GM12878 (cell line): ENCODE results near the gene ISLR2. TPM values are rescaled to one million over a fixed set of nuclear protein-coding genes. Genes with fewer than 3 reads are reported as not detected.

Experiments used
- ATAC-seq: fragments of 200-7000 bp; cut with Tn5 transposase; 3 replicates; pipeline ENCODE4 v1.9.1; 2020; ENCODE audit warnings: mild to moderate bottlenecking, moderate library complexity
- BruUV-seq: library from RNA; stranded (reverse); fragments of 400-500 nt; replicated peaks from 2 replicates; lab custom pipeline; 2021; lab: Mats Ljungman, UMichigan
- CTCF ChIA-PET: fragments of 300-600 bp; sonication (Branson Sonifier 250); formaldehyde crosslinking; extraction: SDS; loops from one replicate; lab custom pipeline; 2021; ENCODE audit warnings: inconsistent platforms; lab: Yijun Ruan, JAX
- POLR2A ChIA-PET: fragments of 350-600 bp; formaldehyde crosslinking; extraction: SDS; loops from one replicate; lab custom pipeline; 2021; ENCODE audit warnings: inconsistent platforms; lab: Charles Lee
- RAD21 ChIA-PET: fragments of 300-600 bp; sonication (Branson Sonifier 250); formaldehyde crosslinking; loops from one replicate; lab custom pipeline; 2023; ENCODE audit warnings: antibody characterized with exemption; ENCODE audit not compliant: unreplicated experiment; lab: Charles Lee
- SMC1A ChIA-PET: fragments of 300-600 bp; sonication (Branson Sonifier 250); formaldehyde crosslinking; loops from one replicate; lab custom pipeline; 2023; ENCODE audit not compliant: unreplicated experiment, uncharacterized antibody; lab: Charles Lee
- DNase-seq: peaks from one replicate; pipeline ENCODE4 v3.0.0-alpha.2; 2011; ENCODE audit warnings: low read depth, low spot score
- FAIRE-seq: peaks from 3 replicates; lab custom pipeline; 2011; peaks lifted over from hg19 to GRCh38; lab: Jason Lieb, UNC
- H2AFZ ChIP-seq: 2 replicates; pipeline ENCODE4 v1.6.0; 2011; ENCODE audit warnings: low read depth, low read length, control low read depth; ENCODE audit not compliant: control insufficient read depth
- H3K27ac ChIP-seq: 2 replicates; pipeline ENCODE4 v1.5.1; 2011; ENCODE audit warnings: control low read depth; ENCODE audit not compliant: control insufficient read depth, insufficient read depth
- H3K27me3 ChIP-seq, 2 experiments: replicated peaks in 1 of 2; 2 replicates each; pipeline versions ENCODE4 v1.6.0 to v1.6.1; 2011; ENCODE audit warnings: low read length in 1 of 2; ENCODE audit not compliant: control insufficient read depth in 2 of 2, insufficient read depth in 2 of 2
- H3K36me3 ChIP-seq, 2 experiments: 2 replicates each; pipeline ENCODE4 v1.5.1; 2011; ENCODE audit warnings: low read length in 1 of 2; ENCODE audit not compliant: control insufficient read depth in 2 of 2, insufficient read depth in 2 of 2
- H3K4me1 ChIP-seq: 2 replicates; pipeline ENCODE4 v1.6.1; 2011; ENCODE audit warnings: mild to moderate bottlenecking, low read length, moderate library complexity, mixed read lengths; ENCODE audit not compliant: control insufficient read depth, insufficient read depth
- H3K4me2 ChIP-seq: 2 replicates; pipeline ENCODE4 v1.6.0; 2011; ENCODE audit warnings: control low read depth; ENCODE audit not compliant: control insufficient read depth, insufficient read depth
- H3K4me3 ChIP-seq: fragments of 200-600 bp; sonication (generic); 2 replicates; pipeline ENCODE4 v1.5.1; 2016
- H3K79me2 ChIP-seq: 2 replicates; pipeline ENCODE4 v1.6.0; 2011; ENCODE audit warnings: low read length; ENCODE audit not compliant: control insufficient read depth, insufficient read depth
- H3K9ac ChIP-seq: 2 replicates; pipeline ENCODE4 v1.8.0; 2011; ENCODE audit warnings: low read length, control low read depth, mixed read lengths; ENCODE audit not compliant: control insufficient read depth, insufficient read depth
- H3K9me3 ChIP-seq: replicated peaks from 3 replicates; pipeline ENCODE4 v1.5.1; 2011; ENCODE audit warnings: mild to moderate bottlenecking, low read length; ENCODE audit not compliant: control insufficient read depth, insufficient read depth
- H4K20me1 ChIP-seq: 2 replicates; pipeline ENCODE4 v1.6.0; 2011; ENCODE audit not compliant: control insufficient read depth, insufficient read depth
- CREM ChIP-seq: IDR thresholded peaks from 2 replicates; pipeline ENCODE4 v1.6.1; 2014; ENCODE audit warnings: antibody characterized with exemption, low read depth
- IKZF2 ChIP-seq, 2 experiments: fragments of 450-650 bp; IDR thresholded peaks; 2 replicates each; pipeline ENCODE4 v1.6.1; 2017; ENCODE audit warnings: mild to moderate bottlenecking in 2 of 2, moderate library complexity in 2 of 2
- MTA3 ChIP-seq: IDR thresholded peaks from 2 replicates; pipeline ENCODE4 v1.6.1; 2012; ENCODE audit warnings: low read length, inconsistent platforms, borderline replicate concordance
- NFYA ChIP-seq: IDR thresholded peaks from 2 replicates; pipeline ENCODE4 v1.6.1; 2011; ENCODE audit warnings: low read depth, mild to moderate bottlenecking, low read length, improper control_type of control experiment, borderline replicate concordance
- SMC3 ChIP-seq: IDR thresholded peaks from 2 replicates; pipeline ENCODE4 v1.6.1; 2011; ENCODE audit warnings: low read length, improper control_type of control experiment, borderline replicate concordance
- WGBS: methylation state at CpG from one replicate; pipeline ENCODE4 v1.1.6; 2016; ENCODE audit warnings: low lambda C conversion rate; ENCODE audit not compliant: insufficient replicate concordance, insufficient coverage; ENCODE audit errors: missing lambda C conversion rate; 5-methylcytosine and 5-hydroxymethylcytosine counted together
- in situ Hi-C: fragments of 300-500 bp; cut with MboI; formaldehyde crosslinking; loops from 9 replicates; pipeline ENCODE4 v1.14.3; 2018; ENCODE audit warnings: mixed read lengths
- intact Hi-C: fragments of 100-400 bp; cut with micrococcal nuclease; formaldehyde crosslinking; loops from one replicate; pipeline ENCODE4 v1.14.2; 2022; ENCODE audit not compliant: unreplicated experiment
- polyA plus RNA-seq, 11 experiments: library from polyadenylated mRNA; depleted of rRNA in 4 of 11; unstranded in 6 of 11; stranded (reverse) in 5 of 11; fragments of >200 nt; fragmentation: Nextera tagmentation in 4 of 11; fragmentation: Illumina TruSeq in 1 of 11; extraction: Ambion mirVana in 4 of 11; extraction: Trizol in 1 of 11; gene quantifications; 1 replicate in 1 of 11; 2 replicates in 10 of 11; pipeline versions ENCODE4 v1.2.1 to v1.2.3, GENCODE V29; 2011 to 2016; ENCODE audit warnings: inconsistent platforms in 2 of 11, missing spikeins in 2 of 11, low read depth in 1 of 11
- total RNA-seq, 4 experiments: library from RNA; depleted of rRNA in 3 of 4; stranded (reverse); fragments of >200 nt in 3 of 4; fragmentation: Illumina TruSeq in 1 of 4; extraction: Trizol in 1 of 4; gene quantifications; 2 replicates each; pipeline versions ENCODE4 v1.2.1 to v1.2.3, GENCODE V29; 2013 to 2021
- TF ChIP-seq, protein P1 (sequence below), 3 experiments: IDR thresholded peaks in 2 of 3; conservative IDR thresholded peaks in 1 of 3; 2 replicates each; pipeline ENCODE4 v1.5.1; 2011; ENCODE audit warnings: low read depth in 3 of 3, low read length in 3 of 3, mild to moderate bottlenecking in 3 of 3, control low read depth in 2 of 3, moderate library complexity in 2 of 3, inconsistent platforms in 1 of 3, mixed read lengths in 1 of 3; ENCODE audit not compliant: control insufficient read depth in 2 of 3, insufficient read depth in 1 of 3; ENCODE audit errors: extremely low read depth in 1 of 3

ISLR2 gene
- total and polyA plus RNA-seq, 10 of the 15 experiments (the other 5 are each of a cell fraction or from before 2014, with no cell fraction given) = 0.04 to 0.21 (median 0.07) TPM; not detected in 4

GRCh38 chr15:74182131-74182530 lies 51.7 kb downstream of the ISLR2 start:
- in situ Hi-C loops = no loop called here
- Histone ChIP-seq H3K9me3 (no peaks in the 10 kb centered on the region), H3K9ac (no peak overlapping the region), H3K79me2 (no peaks in the 10 kb centered on the region), H2AFZ (no peak overlapping the region), H4K20me1 (no peaks in the 10 kb centered on the region), H3K4me1 (peaks cover 18% of the 10 kb centered on the region), H3K4me3 (no peak overlapping the region), H3K4me2 (no peak overlapping the region), H3K36me3 (no peaks in the 10 kb centered on the region), H3K27ac (no peak overlapping the region), H3K27me3 (no peaks in the 10 kb centered on the region)
- no peak for FAIRE-seq
- whole genome bisulfite sequencing = 29% methylated on average over 8 of the region's 8 CpGs
- POLR2A ChIA-PET = interaction anchor here (0.7 kb wide), 1 partner anchor 9 kb away, joined by 3 read pairs; no protein-coding TSS in a partner anchor
- DNase-seq = no peak
- no TSS peak for BruUV-seq
- RAD21 ChIA-PET = no interaction called here
- intact Hi-C loops = no loop called here
- CTCF ChIA-PET = no interaction called here
- TF ChIP-seq SMC3 = no peak
- TF ChIP-seq IKZF2 (IDR thresholded peaks at IDR 0.05) = no peak
- TF ChIP-seq, protein P1, sequence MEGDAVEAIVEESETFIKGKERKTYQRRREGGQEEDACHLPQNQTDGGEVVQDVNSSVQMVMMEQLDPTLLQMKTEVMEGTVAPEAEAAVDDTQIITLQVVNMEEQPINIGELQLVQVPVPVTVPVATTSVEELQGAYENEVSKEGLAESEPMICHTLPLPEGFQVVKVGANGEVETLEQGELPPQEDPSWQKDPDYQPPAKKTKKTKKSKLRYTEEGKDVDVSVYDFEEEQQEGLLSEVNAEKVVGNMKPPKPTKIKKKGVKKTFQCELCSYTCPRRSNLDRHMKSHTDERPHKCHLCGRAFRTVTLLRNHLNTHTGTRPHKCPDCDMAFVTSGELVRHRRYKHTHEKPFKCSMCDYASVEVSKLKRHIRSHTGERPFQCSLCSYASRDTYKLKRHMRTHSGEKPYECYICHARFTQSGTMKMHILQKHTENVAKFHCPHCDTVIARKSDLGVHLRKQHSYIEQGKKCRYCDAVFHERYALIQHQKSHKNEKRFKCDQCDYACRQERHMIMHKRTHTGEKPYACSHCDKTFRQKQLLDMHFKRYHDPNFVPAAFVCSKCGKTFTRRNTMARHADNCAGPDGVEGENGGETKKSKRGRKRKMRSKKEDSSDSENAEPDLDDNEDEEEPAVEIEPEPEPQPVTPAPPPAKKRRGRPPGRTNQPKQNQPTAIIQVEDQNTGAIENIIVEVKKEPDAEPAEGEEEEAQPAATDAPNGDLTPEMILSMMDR (IDR thresholded peaks at IDR 0.05 in 2 of 3, conservative IDR thresholded peaks at IDR 0.05 in 1 of 3; ENCODE audit: control insufficient read depth in 2 of 3, extremely low read depth in 1 of 3, insufficient read depth in 1 of 3, low read depth in 3 of 3, low read length in 3 of 3) = no peak
- TF ChIP-seq MTA3 = no peak
- no peak for TF ChIP-seq NFYA
- TF ChIP-seq CREM = no peak
- SMC1A ChIA-PET = no interaction called here
- ATAC-seq = no peak
